ENCODE measurements around the gene PLCB4.
A peak's percentile ranks its signal among the peaks of the same experiment; 100 is the strongest.

The PLCB4 gene

DNA sequence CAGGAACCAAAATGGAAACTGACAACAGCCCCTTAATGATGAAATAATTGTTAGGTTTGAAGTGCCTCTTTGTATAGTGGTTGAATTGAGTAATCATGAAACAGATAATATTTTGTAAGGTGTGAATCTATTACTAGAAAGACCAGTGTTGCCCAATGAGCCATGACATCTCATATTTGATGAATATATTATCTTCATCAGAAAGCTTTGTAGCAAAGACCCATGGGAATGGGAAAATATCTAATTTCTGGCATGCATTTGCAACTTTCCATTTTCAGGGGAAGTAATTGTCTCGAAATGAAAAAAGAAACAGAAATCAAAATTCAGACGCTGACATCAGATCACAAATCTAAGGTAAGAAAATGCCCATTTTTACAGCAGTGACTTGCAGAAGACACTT, 388.2 kb downstream of the PLCB4 start:
- H3K4me3 ChIP-seq (replicated peaks; ENCODE audit: low read depth, low read length), result no peak overlapping the region
- no peak for DNase-seq (ENCODE audit: extremely low read depth, low read depth)
- no peak for TF ChIP-seq CTCF (IDR thresholded peaks at IDR 0.05; ENCODE audit: low read depth, low read length, missing control alignments)

DNA sequence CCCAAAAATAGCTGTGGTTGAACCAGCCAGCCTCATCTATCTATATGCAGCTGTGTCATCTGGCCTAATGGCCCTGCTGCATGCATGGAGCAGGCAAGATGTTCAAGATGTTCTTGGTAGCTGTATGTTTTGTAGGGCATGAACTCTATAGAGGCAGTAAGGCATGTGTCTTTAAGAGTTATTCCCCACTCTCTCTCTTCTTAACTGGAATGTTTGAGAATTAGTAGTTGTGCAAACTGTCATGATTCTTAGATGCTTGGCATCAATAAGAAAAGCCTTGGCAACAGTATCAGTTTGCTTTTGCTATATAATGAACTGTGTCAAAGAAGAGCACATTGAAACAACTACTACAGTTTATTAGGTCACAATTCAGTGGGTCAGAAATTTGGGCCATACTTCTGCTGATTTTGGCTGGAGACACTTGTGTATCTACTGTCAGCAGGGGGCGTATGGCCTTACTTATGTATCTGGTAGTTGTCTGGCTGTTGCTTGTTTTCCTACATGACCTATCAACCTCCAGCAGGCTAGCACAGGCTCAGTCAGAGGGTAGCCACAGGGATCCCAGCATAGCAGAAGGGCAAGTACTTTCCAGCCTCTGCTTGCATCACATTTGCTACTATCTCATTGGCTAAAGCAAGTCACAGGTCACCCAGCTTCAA, 389.4 kb downstream of the PLCB4 start:
- DNase-seq (ENCODE audit: extremely low read depth, low read depth), result no peak
- H3K4me3 ChIP-seq (replicated peaks; ENCODE audit: low read depth, low read length), result no peak overlapping the region
- peak; percentile 42 for TF ChIP-seq CTCF (IDR thresholded peaks at IDR 0.05; ENCODE audit: low read depth, low read length, missing control alignments)

- H3K4me3 ChIP-seq (replicated peaks; ENCODE audit: low read depth, low read length), result no peak overlapping the region
- DNase-seq (ENCODE audit: extremely low read depth, low read depth), result no peak
- no peak for TF ChIP-seq CTCF (IDR thresholded peaks at IDR 0.05; ENCODE audit: low read depth, low read length, missing control alignments)
These were observed 391.6 kb downstream of the PLCB4 start for GRCh38 chr20:9460518-9460917.

GRCh38 chr20:9467995-9468394, 399.1 kb downstream of the PLCB4 start:
- no peak overlapping the region for H3K4me3 ChIP-seq (replicated peaks; ENCODE audit: low read depth, low read length)
- TF ChIP-seq CTCF (IDR thresholded peaks at IDR 0.05; ENCODE audit: low read depth, low read length, missing control alignments), result peak; percentile 66
- no peak for DNase-seq (ENCODE audit: extremely low read depth, low read depth)

- TF ChIP-seq CTCF (IDR thresholded peaks at IDR 0.05; ENCODE audit: low read depth, low read length, missing control alignments), result no peak
- DNase-seq (ENCODE audit: extremely low read depth, low read depth), result no peak
These were observed 406.0 kb downstream of the PLCB4 start for GRCh38 chr20:9474835-9475415.

DNA sequence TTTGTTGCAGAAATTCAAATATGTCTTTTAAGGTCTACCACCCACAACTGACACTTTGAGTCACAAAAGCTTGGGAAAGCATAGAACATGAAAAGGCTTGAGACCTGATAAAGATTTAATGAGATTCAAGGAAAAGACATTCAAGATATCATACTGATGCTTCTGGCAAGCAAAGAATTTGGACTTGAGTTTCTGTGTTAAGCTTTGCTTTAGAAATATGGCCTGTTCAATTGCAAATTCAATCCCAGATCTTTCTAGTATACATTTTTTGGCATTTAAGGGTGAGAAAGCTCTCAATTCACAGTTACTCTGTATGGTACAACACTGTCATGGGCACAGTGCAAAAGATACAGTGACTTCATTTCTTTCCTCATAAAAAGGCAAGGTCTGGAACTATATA, 406.6 kb downstream of the PLCB4 start:
- DNase-seq (ENCODE audit: extremely low read depth, low read depth), result no peak
- no peak overlapping the region for H3K4me3 ChIP-seq (replicated peaks; ENCODE audit: low read depth, low read length)
- no peak for TF ChIP-seq CTCF (IDR thresholded peaks at IDR 0.05; ENCODE audit: low read depth, low read length, missing control alignments)

More at GRCh38 chr20:9474835-9475415, 406.0 kb downstream of the PLCB4 start:
- H3K4me3 ChIP-seq (replicated peaks; ENCODE audit: low read depth, low read length), result no peak overlapping the region

Measured in HFF-Myc (cell line).